HepG2 (cell line): ENCODE results near the gene PARD3. TPM values are rescaled to one million over a fixed set of nuclear protein-coding genes. Genes with fewer than 3 reads are reported as not detected.

ENCODE experiments used
- ARHGAP35 ChIP-seq: sonication (generic); formaldehyde crosslinking; IDR thresholded peaks from 2 replicates; pipeline ENCODE4 v1.9.0; 2022; ENCODE audit warnings: mild to moderate bottlenecking, inconsistent platforms, moderate library complexity, missing genetic modification reagents, borderline replicate concordance
- HDAC2 ChIP-seq: sonication (generic); formaldehyde crosslinking; IDR thresholded peaks from 2 replicates; pipeline ENCODE4 v1.4.0; 2020; ENCODE audit warnings: missing genetic modification reagents
- KLF9 ChIP-seq: IDR thresholded peaks from 2 replicates; pipeline ENCODE4 v1.6.1; 2016; ENCODE audit warnings: low read depth
- RFX3 ChIP-seq: IDR thresholded peaks from 2 replicates; pipeline ENCODE4 v1.6.1; 2016; ENCODE audit warnings: missing biosample characterization, missing genetic modification reagents
- RXRB ChIP-seq: IDR thresholded peaks from 2 replicates; pipeline ENCODE4 v1.6.1; 2016; ENCODE audit warnings: borderline replicate concordance, missing genetic modification reagents, missing compliant biosample characterization
- XRCC5 ChIP-seq: fragments of 200-400 bp; formaldehyde crosslinking; optimal IDR thresholded peaks from 2 replicates; pipeline ENCODE3; 2017; ENCODE audit warnings: mild to moderate bottlenecking, low read length
- ZFP91 ChIP-seq: sonication (generic); formaldehyde crosslinking; IDR thresholded peaks from 2 replicates; pipeline ENCODE4 v1.9.0; 2022; ENCODE audit warnings: missing genetic modification reagents, mild to moderate bottlenecking, borderline replicate concordance
- ZMYM4 ChIP-seq: sonication (generic); formaldehyde crosslinking; IDR thresholded peaks from 2 replicates; pipeline ENCODE4 v1.8.1; 2023; ENCODE audit warnings: mild to moderate bottlenecking, missing genetic modification reagents
- ZNF10 ChIP-seq: sonication (generic); formaldehyde crosslinking; IDR thresholded peaks from 2 replicates; pipeline ENCODE4 v1.4.0; 2020; ENCODE audit warnings: mild to moderate bottlenecking, low read depth, missing genetic modification reagents, borderline replicate concordance
- ZNF574 ChIP-seq: sonication (generic); formaldehyde crosslinking; IDR thresholded peaks from 2 replicates; pipeline ENCODE4 v1.4.0; 2020; ENCODE audit warnings: missing genetic modification reagents
- ZNF577 ChIP-seq: sonication (generic); formaldehyde crosslinking; IDR thresholded peaks from 2 replicates; pipeline ENCODE4 v1.4.0; 2020; ENCODE audit warnings: mild to moderate bottlenecking, low read depth, missing genetic modification reagents, borderline replicate concordance
- ZNF639 ChIP-seq: conservative IDR thresholded peaks from 2 replicates; pipeline ENCODE4 v1.6.1; 2018; ENCODE audit warnings: missing genetic modification reagents
- ZNF691 ChIP-seq: sonication (generic); formaldehyde crosslinking; IDR thresholded peaks from 2 replicates; pipeline ENCODE4 v1.4.0; 2020; ENCODE audit warnings: missing genetic modification reagents, low read depth, mild to moderate bottlenecking, borderline replicate concordance
- ZNF770 ChIP-seq: sonication (generic); formaldehyde crosslinking; IDR thresholded peaks from 2 replicates; pipeline ENCODE4 v1.5.0; 2020; ENCODE audit warnings: mild to moderate bottlenecking, missing genetic modification reagents
- polyA plus RNA-seq, 8 experiments: library from polyadenylated mRNA; depleted of rRNA in 3 of 8; stranded (reverse) in 7 of 8; unstranded in 1 of 8; fragments of >200 nt; fragmentation: Illumina TruSeq in 4 of 8; extraction: Trizol in 4 of 8; gene quantifications; 2 replicates each; pipeline versions ENCODE4 v1.2.1 to v1.2.3, GENCODE V29; 2011 to 2016; ENCODE audit warnings: low read depth in 4 of 8, missing spikeins in 1 of 8, mixed read lengths in 1 of 8; ENCODE audit not compliant: insufficient read depth in 1 of 8
- total RNA-seq, 5 experiments: library from RNA; depleted of rRNA; stranded (reverse); fragments of >200 nt; fragmentation: Illumina TruSeq; extraction: Trizol; gene quantifications; 2 replicates each; pipeline ENCODE4 v1.2.3, GENCODE V29; 2016; ENCODE audit warnings: low read depth in 1 of 5
- TF ChIP-seq, protein P1 (sequence below): fragments of 450-650 bp; IDR thresholded peaks from 2 replicates; pipeline ENCODE4 v1.6.1; 2017; ENCODE audit warnings: mild to moderate bottlenecking

The PARD3 gene
- total and polyA plus RNA-seq, 2 of the 13 experiments (the other 11 are each of a cell fraction or from before 2014, with no cell fraction given): 40.9 to 60.0 TPM

DNA sequence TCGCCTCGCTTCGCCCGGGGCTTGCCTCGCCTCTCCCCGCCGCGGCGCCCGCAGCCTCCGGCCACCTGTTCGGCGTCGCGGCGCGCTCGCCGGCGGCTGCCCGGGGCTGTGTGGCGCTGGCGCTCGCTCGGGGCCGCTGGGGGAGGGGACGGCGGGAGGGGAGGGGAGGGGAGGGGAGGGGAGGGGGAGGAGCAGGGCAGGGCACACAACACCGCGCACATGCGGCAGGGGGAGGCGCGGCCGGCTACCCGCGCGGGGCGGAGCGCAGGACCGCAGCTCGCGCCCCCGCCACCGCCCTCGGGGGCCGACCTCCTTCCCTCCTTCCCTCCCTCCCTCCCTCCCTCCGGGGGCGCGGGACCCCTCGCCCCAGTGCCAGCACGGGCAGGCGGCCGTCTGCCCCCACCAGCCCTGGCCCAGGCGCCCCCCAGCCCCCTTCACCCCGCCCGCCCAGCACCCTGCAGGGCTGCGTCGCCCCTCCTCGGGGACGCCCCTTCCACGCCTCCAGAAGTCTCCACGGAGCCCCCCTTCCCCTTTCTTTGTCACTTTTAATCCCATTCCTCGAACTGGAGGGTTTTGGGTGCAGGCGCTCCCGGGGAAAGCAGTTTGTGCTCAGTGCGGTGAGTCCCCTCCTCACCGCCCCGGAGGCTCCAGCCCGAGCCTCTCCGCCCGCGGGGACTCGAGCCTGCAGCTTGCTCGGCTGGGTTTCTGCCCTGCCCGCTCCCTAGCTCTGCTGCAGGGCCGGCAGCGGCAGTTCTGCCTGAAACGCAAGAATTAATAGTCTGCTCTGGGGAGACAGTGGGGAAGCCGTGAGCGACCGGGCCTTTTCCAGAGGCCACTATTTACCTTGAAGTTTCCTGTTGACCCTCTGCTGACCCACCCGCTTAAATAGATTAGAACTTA, at the start of gene PARD3 (continued):
- TF ChIP-seq, protein P1, sequence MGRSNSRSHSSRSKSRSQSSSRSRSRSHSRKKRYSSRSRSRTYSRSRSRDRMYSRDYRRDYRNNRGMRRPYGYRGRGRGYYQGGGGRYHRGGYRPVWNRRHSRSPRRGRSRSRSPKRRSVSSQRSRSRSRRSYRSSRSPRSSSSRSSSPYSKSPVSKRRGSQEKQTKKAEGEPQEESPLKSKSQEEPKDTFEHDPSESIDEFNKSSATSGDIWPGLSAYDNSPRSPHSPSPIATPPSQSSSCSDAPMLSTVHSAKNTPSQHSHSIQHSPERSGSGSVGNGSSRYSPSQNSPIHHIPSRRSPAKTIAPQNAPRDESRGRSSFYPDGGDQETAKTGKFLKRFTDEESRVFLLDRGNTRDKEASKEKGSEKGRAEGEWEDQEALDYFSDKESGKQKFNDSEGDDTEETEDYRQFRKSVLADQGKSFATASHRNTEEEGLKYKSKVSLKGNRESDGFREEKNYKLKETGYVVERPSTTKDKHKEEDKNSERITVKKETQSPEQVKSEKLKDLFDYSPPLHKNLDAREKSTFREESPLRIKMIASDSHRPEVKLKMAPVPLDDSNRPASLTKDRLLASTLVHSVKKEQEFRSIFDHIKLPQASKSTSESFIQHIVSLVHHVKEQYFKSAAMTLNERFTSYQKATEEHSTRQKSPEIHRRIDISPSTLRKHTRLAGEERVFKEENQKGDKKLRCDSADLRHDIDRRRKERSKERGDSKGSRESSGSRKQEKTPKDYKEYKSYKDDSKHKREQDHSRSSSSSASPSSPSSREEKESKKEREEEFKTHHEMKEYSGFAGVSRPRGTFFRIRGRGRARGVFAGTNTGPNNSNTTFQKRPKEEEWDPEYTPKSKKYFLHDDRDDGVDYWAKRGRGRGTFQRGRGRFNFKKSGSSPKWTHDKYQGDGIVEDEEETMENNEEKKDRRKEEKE: no peak
- TF ChIP-seq ZNF691 (CRISPR knock-in tag): 0 out of 2 replicates have a peak, but pooled peaks have one; percentile 4
- peak; percentile 6; the same call in 1 of the 2 replicates for TF ChIP-seq ZMYM4 (CRISPR knock-in tag)
- TF ChIP-seq ARHGAP35 (CRISPR knock-in tag): no peak
- TF ChIP-seq ZFP91 (CRISPR knock-in tag): no peak; the same call in 1 of the 2 replicates
- peak; percentile 30; the same call in 1 of the 2 replicates for TF ChIP-seq ZNF770 (CRISPR knock-in tag)
- no peak for TF ChIP-seq RFX3 (CRISPR knock-in tag)
- TF ChIP-seq RXRB (CRISPR knock-in tag): 0 out of 2 replicates have a peak, but pooled peaks have one; percentile 27
- TF ChIP-seq KLF9 (CRISPR knock-in tag): no peak
- TF ChIP-seq ZNF10 (CRISPR knock-in tag): no peak
- 0 out of 2 replicates have a peak, but pooled peaks have one; percentile 11 for TF ChIP-seq ZNF574 (CRISPR knock-in tag)
- no peak for TF ChIP-seq ZNF639 (CRISPR knock-in tag)
- TF ChIP-seq ZNF577 (CRISPR knock-in tag): no peak
- TF ChIP-seq HDAC2: no peak
- TF ChIP-seq XRCC5: no peak
